ENCODE results near the gene NEAT1. TPM values are rescaled to one million over a fixed set of nuclear protein-coding genes. Genes with fewer than 3 reads are reported as not detected.
"Not testable (repeated sequence)": the region's sequence is repeated elsewhere in the genome, so short reads cannot be mapped to it uniquely, and the experiment has no call there.

NEAT1 gene
- polyA plus RNA-seq, 1 donor from 2014 or later: 4.2 TPM

GRCh38 chr11:65412271-65413076 is 10.1 kb upstream of the NEAT1 start:
- no peaks in the 10 kb centered on the region for H3F3A ChIP-seq (ENCODE audit: insufficient read depth, low read length, poor library complexity, severe bottlenecking)
- H3K36me3 ChIP-seq (ENCODE audit: insufficient read depth, low read length): no peaks in the 10 kb centered on the region
- H3K27ac ChIP-seq (ENCODE audit: low read length): no peak overlapping the region

GRCh38 chr11:65413077-65413664 is 9.4 kb upstream of the NEAT1 start:
- not testable (repeated sequence) for H2AFZ ChIP-seq (ENCODE audit: low read depth, low read length); H3K27me3 ChIP-seq (ENCODE audit: insufficient read depth, low read depth, low read length); H3K4me3 ChIP-seq (ENCODE audit: low read length); H3K9me2 ChIP-seq (ENCODE audit: insufficient read depth, low read length); H3K9ac ChIP-seq (ENCODE audit: low read length); H3K36me3 ChIP-seq (ENCODE audit: insufficient read depth, low read length); H3F3A ChIP-seq (ENCODE audit: insufficient read depth, low read length, poor library complexity, severe bottlenecking); H3K9me3 ChIP-seq (ENCODE audit: low read length); H3K4me2 ChIP-seq (ENCODE audit: low read length); H3K27ac ChIP-seq (ENCODE audit: low read length); H4K20me1 ChIP-seq (ENCODE audit: insufficient read depth)
- peaks cover 35% of the 10 kb centered on the region for H3K79me2 ChIP-seq (replicated peaks; ENCODE audit: insufficient read depth, low read length)

More at GRCh38 chr11:65412271-65413076, 10.1 kb upstream of the NEAT1 start:
- TF ChIP-seq SMC3 (conservative IDR thresholded peaks at IDR 0.05; ENCODE audit: poor library complexity): no peak
- no peak for TF ChIP-seq EZH2 (IDR thresholded peaks at IDR 0.05; ENCODE audit: borderline replicate concordance, insufficient read depth, low read length, poor library complexity, severe bottlenecking)
- no peak for TF ChIP-seq POLR2AphosphoS5 (IDR thresholded peaks at IDR 0.05)
- no peak for TF ChIP-seq TAF1 (IDR thresholded peaks at IDR 0.05; ENCODE audit: low read depth)
- TF ChIP-seq CTCF (IDR thresholded peaks at IDR 0.05; ENCODE audit: poor library complexity, severe bottlenecking): no peak
- no peak for TF ChIP-seq RAD21 (conservative IDR thresholded peaks at IDR 0.05)
- no peak for TF ChIP-seq MXI1 (conservative IDR thresholded peaks at IDR 0.05; ENCODE audit: poor library complexity, severe bottlenecking)
- TF ChIP-seq EP300 (conservative IDR thresholded peaks at IDR 0.05; ENCODE audit: poor library complexity, severe bottlenecking): no peak
- no peak for TF ChIP-seq REST (IDR thresholded peaks at IDR 0.05; ENCODE audit: borderline replicate concordance)
- Histone ChIP-seq H3K27me3 (ENCODE audit: insufficient read depth, low read depth, low read length) (no peaks in the 10 kb centered on the region), H3K9me2 (ENCODE audit: insufficient read depth, low read length) (no peaks in the 10 kb centered on the region), H4K20me1 (ENCODE audit: insufficient read depth) (no peaks in the 10 kb centered on the region), H3K4me3 (ENCODE audit: low read length) (no peak overlapping the region), H3K9me3 (ENCODE audit: low read length) (no peaks in the 10 kb centered on the region), H3K9ac (ENCODE audit: low read length) (no peak overlapping the region), H2AFZ (ENCODE audit: low read depth, low read length) (no peak overlapping the region), H3K4me2 (ENCODE audit: low read length) (no peak overlapping the region), H3K79me2 (replicated peaks; ENCODE audit: insufficient read depth, low read length) (peaks cover 28% of the 10 kb centered on the region)

All from neural cell (in vitro differentiated cells).